C1 segment of cervical spinal cord (tissue), 14 donors: ENCODE measurements around the gene USP2.

Experiments used
- DNase-seq, 14 donors: peaks; one replicate each; lab custom pipeline; 2025; lab: John Stamatoyannopoulos, UW

Gene USP2

GRCh38 chr11:119307219-119307618 lies 74.3 kb downstream of the USP2 start:
- no peak for DNase-seq

- no peak for DNase-seq
Measured at GRCh38 chr11:119306373-119306890, 75.1 kb downstream of the USP2 start.

GRCh38 chr11:119305556-119306372 lies 75.7 kb downstream of the USP2 start:
- no peak for DNase-seq
